GM18867 (cell line): ENCODE measurements around the gene ABCC4.

Source experiments
- ATAC-seq: cut with Tn5 transposase; IDR thresholded peaks from one replicate; pipeline ENCODE4 v1.9.1; 2021; ENCODE audit warnings: mild to moderate bottlenecking, moderate library complexity; ENCODE audit not compliant: unreplicated experiment

ABCC4 gene

GRCh38 chr13:95005300-95005699, 296.0 kb downstream of the ABCC4 start:
- no peak for ATAC-seq

- ATAC-seq, result no peak
These were observed 298.0 kb downstream of the ABCC4 start for GRCh38 chr13:95003019-95003813.

- ATAC-seq, result no peak
These were observed 299.1 kb downstream of the ABCC4 start for GRCh38 chr13:95002126-95002525.

- ATAC-seq, result no peak
These were observed 301.4 kb downstream of the ABCC4 start for GRCh38 chr13:94999871-95000270.

- ATAC-seq, result no peak
These were observed 304.1 kb downstream of the ABCC4 start for GRCh38 chr13:94997126-94997525.

GRCh38 chr13:94996445-94996844, 304.8 kb downstream of the ABCC4 start:
- no peak for ATAC-seq

- ATAC-seq, result no peak
These were observed 306.7 kb downstream of the ABCC4 start for GRCh38 chr13:94994506-94994905.

- ATAC-seq, result no peak
These were observed 307.6 kb downstream of the ABCC4 start for GRCh38 chr13:94993616-94994015.

- ATAC-seq, result no peak
These were observed 309.0 kb downstream of the ABCC4 start for GRCh38 chr13:94992036-94992960.

- ATAC-seq, result no peak
These were observed 312.6 kb downstream of the ABCC4 start for GRCh38 chr13:94988654-94989053.

- ATAC-seq, result no peak
These were observed 313.4 kb downstream of the ABCC4 start for GRCh38 chr13:94987869-94988268.

- no peak for ATAC-seq
These were observed 314.2 kb downstream of the ABCC4 start for GRCh38 chr13:94987081-94987480.

GRCh38 chr13:94984958-94985357, 316.3 kb downstream of the ABCC4 start:
- no peak for ATAC-seq

GRCh38 chr13:94978516-94978915, 322.7 kb downstream of the ABCC4 start:
- ATAC-seq, result no peak

- ATAC-seq, result no peak
These were observed 327.0 kb downstream of the ABCC4 start for GRCh38 chr13:94974015-94974951.

GRCh38 chr13:94972262-94972661, 329.0 kb downstream of the ABCC4 start:
- ATAC-seq, result no peak
